Neural cell (in vitro differentiated cells): ENCODE measurements around the gene CLDN22. TPM values are rescaled to one million over a fixed set of nuclear protein-coding genes. Genes with fewer than 3 reads are reported as not detected.

Experiments
- H2AFZ ChIP-seq: fragments of 200-600, 300-800 bp; sonication (generic), shearing (Covaris generic); 2 replicates; pipeline ENCODE4 v1.6.0; 2014; ENCODE audit warnings: low read depth, mild to moderate bottlenecking, antibody characterized with exemption, low read length, moderate library complexity
- H3F3A ChIP-seq: fragments of 200-600 bp; shearing (Covaris generic); 2 replicates; pipeline ENCODE4 v1.6.1; 2016; ENCODE audit warnings: mild to moderate bottlenecking, moderate library complexity, mixed read lengths, antibody characterized with exemption, low read length; ENCODE audit not compliant: insufficient read depth, poor library complexity, severe bottlenecking
- H3K27ac ChIP-seq: fragments of 200-600, 300-800 bp; sonication (generic), shearing (Covaris generic); 2 replicates; pipeline ENCODE4 v1.5.1; 2014; ENCODE audit warnings: mild to moderate bottlenecking, low read length, moderate library complexity
- H3K27me3 ChIP-seq: fragments of 300-800, 200-600 bp; sonication (generic), shearing (Covaris generic); 2 replicates; pipeline ENCODE4 v1.6.0; 2014; ENCODE audit warnings: mild to moderate bottlenecking, low read depth, low read length, moderate library complexity; ENCODE audit not compliant: insufficient read depth
- H3K36me3 ChIP-seq: fragments of 300-800, 200-600 bp; sonication (generic), shearing (Covaris generic); 2 replicates; pipeline ENCODE4 v1.5.1; 2014; ENCODE audit warnings: mild to moderate bottlenecking, antibody characterized with exemption, low read length, moderate library complexity; ENCODE audit not compliant: insufficient read depth
- H3K4me2 ChIP-seq: fragments of 300-800, 200-600 bp; sonication (generic), shearing (Covaris generic); 2 replicates; pipeline ENCODE4 v1.6.0; 2014; ENCODE audit warnings: mild to moderate bottlenecking, low read length
- H3K4me3 ChIP-seq: fragments of 300-800, 200-600 bp; sonication (generic), shearing (Covaris generic); 2 replicates; pipeline ENCODE4 v1.5.1; 2014; ENCODE audit warnings: mild to moderate bottlenecking, low read length, moderate library complexity
- H3K79me2 ChIP-seq: fragments of 200-600 bp; shearing (Covaris generic); replicated peaks from 2 replicates; pipeline ENCODE4 v1.6.0; 2014; ENCODE audit warnings: mild to moderate bottlenecking, low read length, moderate library complexity; ENCODE audit not compliant: insufficient read depth
- H3K9ac ChIP-seq: fragments of 300-800, 200-600 bp; sonication (generic), shearing (Covaris generic); 2 replicates; pipeline ENCODE4 v1.6.1; 2016; ENCODE audit warnings: mild to moderate bottlenecking, low read length, mixed read lengths
- H3K9me2 ChIP-seq: fragments of 200-600 bp; shearing (Covaris generic); 2 replicates; pipeline ENCODE4 v1.6.1; 2016; ENCODE audit warnings: mild to moderate bottlenecking, low read length, mixed read lengths; ENCODE audit not compliant: insufficient read depth
- H3K9me3 ChIP-seq: fragments of 200-600, 300-800 bp; sonication (generic), shearing (Covaris generic); 2 replicates; pipeline ENCODE4 v1.6.1; 2016; ENCODE audit warnings: mild to moderate bottlenecking, mixed run types, low read length, moderate library complexity, mixed read lengths
- H4K20me1 ChIP-seq: fragments of 200-600 bp; shearing (Covaris generic); 2 replicates; pipeline ENCODE4 v1.6.1; 2016; ENCODE audit warnings: mild to moderate bottlenecking, mixed run types; ENCODE audit not compliant: insufficient read depth
- EP300 ChIP-seq: fragments of 450-650 bp; conservative IDR thresholded peaks from 2 replicates; pipeline ENCODE4 v1.6.1; 2014; ENCODE audit warnings: antibody characterized with exemption, mild to moderate bottlenecking, moderate library complexity; ENCODE audit not compliant: poor library complexity, severe bottlenecking
- EZH2 ChIP-seq: fragments of 200-600, 300-800 bp; shearing (Covaris generic), sonication (generic); IDR thresholded peaks from 2 replicates; pipeline ENCODE4 v1.6.1; 2014; ENCODE audit warnings: antibody characterized with exemption, low read length, borderline replicate concordance, mild to moderate bottlenecking; ENCODE audit not compliant: insufficient read depth, poor library complexity, severe bottlenecking
- MXI1 ChIP-seq: fragments of 450-650 bp; conservative IDR thresholded peaks from 2 replicates; pipeline ENCODE4 v1.6.1; 2014; ENCODE audit warnings: antibody characterized with exemption, mild to moderate bottlenecking; ENCODE audit not compliant: poor library complexity, severe bottlenecking
- POLR2AphosphoS5 ChIP-seq: IDR thresholded peaks from 2 replicates; pipeline ENCODE4 v1.6.1; 2012
- RAD21 ChIP-seq: fragments of 450-650 bp; conservative IDR thresholded peaks from 2 replicates; pipeline ENCODE4 v1.6.1; 2014; ENCODE audit warnings: antibody characterized with exemption, mild to moderate bottlenecking, moderate library complexity
- REST ChIP-seq: IDR thresholded peaks from 2 replicates; pipeline ENCODE4 v1.6.1; 2012; ENCODE audit warnings: borderline replicate concordance
- SMC3 ChIP-seq: fragments of 450-650 bp; conservative IDR thresholded peaks from 2 replicates; pipeline ENCODE4 v1.6.1; 2014; ENCODE audit warnings: antibody characterized with exemption, mild to moderate bottlenecking, moderate library complexity; ENCODE audit not compliant: poor library complexity
- TAF1 ChIP-seq: IDR thresholded peaks from 2 replicates; pipeline ENCODE4 v1.6.1; 2012; ENCODE audit warnings: low read depth
- polyA plus RNA-seq: library from polyadenylated mRNA; depleted of rRNA; stranded (reverse); fragments of >200 nt; gene quantifications from 2 replicates; pipeline ENCODE4 v1.2.3, GENCODE V29; 2014
- TF ChIP-seq, protein P1 (sequence below): fragments of 450-650 bp; IDR thresholded peaks from 2 replicates; pipeline ENCODE4 v1.5.1; 2014; ENCODE audit warnings: antibody characterized with exemption, mild to moderate bottlenecking, moderate library complexity; ENCODE audit not compliant: poor library complexity, severe bottlenecking

Gene CLDN22
- polyA plus RNA-seq, 1 donor from 2014 or later, result not detected

GRCh38 chr4:183321079-183321478 lies 1.0 kb upstream of the CLDN22 start:
- Histone ChIP-seq H3K79me2 (no peaks in the 10 kb centered on the region), H3K36me3 (no peaks in the 10 kb centered on the region), H3K9me3 (no peaks in the 10 kb centered on the region), H2AFZ (no peak overlapping the region), H3F3A (no peaks in the 10 kb centered on the region), H4K20me1 (no peaks in the 10 kb centered on the region), H3K27ac (no peak overlapping the region), H3K4me3 (no peak overlapping the region), H3K9ac (no peak overlapping the region), H3K27me3 (no peaks in the 10 kb centered on the region), H3K4me2 (no peak overlapping the region), H3K9me2 (no peaks in the 10 kb centered on the region)
- TF ChIP-seq EZH2, result no peak
- no peak for TF ChIP-seq POLR2AphosphoS5
- TF ChIP-seq TAF1, result no peak
- no peak for TF ChIP-seq MXI1
- no peak for TF ChIP-seq RAD21
- no peak for TF ChIP-seq SMC3
- TF ChIP-seq REST, result no peak
- TF ChIP-seq EP300, result no peak

GRCh38 chr4:183318656-183319055 lies 1.4 kb downstream of the CLDN22 start:
- H2AFZ ChIP-seq, result no peak overlapping the region
- TF ChIP-seq EZH2 (no peak), REST (no peak), RAD21 (no peak), MXI1 (no peak), SMC3 (no peak), EP300 (no peak), TAF1 (no peak), POLR2AphosphoS5 (no peak)
- TF ChIP-seq, protein P1, sequence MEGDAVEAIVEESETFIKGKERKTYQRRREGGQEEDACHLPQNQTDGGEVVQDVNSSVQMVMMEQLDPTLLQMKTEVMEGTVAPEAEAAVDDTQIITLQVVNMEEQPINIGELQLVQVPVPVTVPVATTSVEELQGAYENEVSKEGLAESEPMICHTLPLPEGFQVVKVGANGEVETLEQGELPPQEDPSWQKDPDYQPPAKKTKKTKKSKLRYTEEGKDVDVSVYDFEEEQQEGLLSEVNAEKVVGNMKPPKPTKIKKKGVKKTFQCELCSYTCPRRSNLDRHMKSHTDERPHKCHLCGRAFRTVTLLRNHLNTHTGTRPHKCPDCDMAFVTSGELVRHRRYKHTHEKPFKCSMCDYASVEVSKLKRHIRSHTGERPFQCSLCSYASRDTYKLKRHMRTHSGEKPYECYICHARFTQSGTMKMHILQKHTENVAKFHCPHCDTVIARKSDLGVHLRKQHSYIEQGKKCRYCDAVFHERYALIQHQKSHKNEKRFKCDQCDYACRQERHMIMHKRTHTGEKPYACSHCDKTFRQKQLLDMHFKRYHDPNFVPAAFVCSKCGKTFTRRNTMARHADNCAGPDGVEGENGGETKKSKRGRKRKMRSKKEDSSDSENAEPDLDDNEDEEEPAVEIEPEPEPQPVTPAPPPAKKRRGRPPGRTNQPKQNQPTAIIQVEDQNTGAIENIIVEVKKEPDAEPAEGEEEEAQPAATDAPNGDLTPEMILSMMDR, result no peak

More at GRCh38 chr4:183318656-183319055, 1.4 kb downstream of the CLDN22 start:
- Histone ChIP-seq H3K79me2 (no peaks in the 10 kb centered on the region), H3K9me2 (no peaks in the 10 kb centered on the region), H3K9ac (no peak overlapping the region), H4K20me1 (no peaks in the 10 kb centered on the region), H3K36me3 (no peaks in the 10 kb centered on the region), H3K9me3 (no peaks in the 10 kb centered on the region), H3K27ac (no peak overlapping the region), H3F3A (no peaks in the 10 kb centered on the region), H3K4me3 (no peak overlapping the region), H3K4me2 (no peak overlapping the region), H3K27me3 (no peaks in the 10 kb centered on the region)
